ENCODE measurements around the gene CDC7.

- TF ChIP-seq USF1 (IDR thresholded peaks at IDR 0.05; ENCODE audit: borderline replicate concordance, low read depth): no peak
- TF ChIP-seq REST (IDR thresholded peaks at IDR 0.05; ENCODE audit: low read depth, low read length): no peak
- TF ChIP-seq SMC3 (IDR thresholded peaks at IDR 0.05; ENCODE audit: low read depth, low read length): no peak
- no peak for TF ChIP-seq CTCF (IDR thresholded peaks at IDR 0.05)
- TF ChIP-seq EZH2phosphoT487 (IDR thresholded peaks at IDR 0.05; ENCODE audit: borderline replicate concordance, low read depth): no peak
- TF ChIP-seq GATA2 (CRISPR knock-in tag; IDR thresholded peaks at IDR 0.05): no peak
- no peak for TF ChIP-seq RFX5 (IDR thresholded peaks at IDR 0.05; ENCODE audit: low read length)
Observed at GRCh38 chr1:91490501-91490900, 10.2 kb upstream of the CDC7 start.

All from SK-N-SH (cell line).